ENCODE results near the gene SMIM9.
A peak's percentile ranks its signal among the peaks of the same experiment; 100 is the strongest.
"Not testable (repeated sequence)": the region's sequence is repeated elsewhere in the genome, so short reads cannot be mapped to it uniquely, and the experiment has no call there.

Gene SMIM9

DNA sequence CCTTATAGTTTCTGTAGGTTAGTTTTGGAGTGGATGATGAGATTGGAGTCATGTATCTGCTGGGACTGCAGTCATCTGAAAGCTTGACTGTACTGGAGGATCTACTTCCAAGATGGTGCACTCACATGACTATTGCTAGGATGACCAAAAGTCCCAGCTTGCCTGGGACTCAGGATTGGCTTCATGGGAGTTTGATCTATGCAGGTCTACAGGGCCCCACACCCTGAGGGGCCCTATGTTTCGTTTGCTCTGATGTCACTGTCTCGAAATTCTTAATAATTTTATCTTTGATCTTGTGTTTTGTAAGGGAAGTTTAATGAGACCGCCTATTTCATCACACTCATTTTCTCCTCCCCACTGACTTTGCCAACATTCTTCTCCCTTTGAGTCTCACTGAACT lies at the start of gene SMIM9:
SMIM9 (minus strand) TSS at position 101 of the 400 bp plus-strand sequence. CDS start 3,806 bp downstream, outside the sequence.
- no peak for DNase-seq (ENCODE audit: low read depth)
- TF ChIP-seq, protein P1, sequence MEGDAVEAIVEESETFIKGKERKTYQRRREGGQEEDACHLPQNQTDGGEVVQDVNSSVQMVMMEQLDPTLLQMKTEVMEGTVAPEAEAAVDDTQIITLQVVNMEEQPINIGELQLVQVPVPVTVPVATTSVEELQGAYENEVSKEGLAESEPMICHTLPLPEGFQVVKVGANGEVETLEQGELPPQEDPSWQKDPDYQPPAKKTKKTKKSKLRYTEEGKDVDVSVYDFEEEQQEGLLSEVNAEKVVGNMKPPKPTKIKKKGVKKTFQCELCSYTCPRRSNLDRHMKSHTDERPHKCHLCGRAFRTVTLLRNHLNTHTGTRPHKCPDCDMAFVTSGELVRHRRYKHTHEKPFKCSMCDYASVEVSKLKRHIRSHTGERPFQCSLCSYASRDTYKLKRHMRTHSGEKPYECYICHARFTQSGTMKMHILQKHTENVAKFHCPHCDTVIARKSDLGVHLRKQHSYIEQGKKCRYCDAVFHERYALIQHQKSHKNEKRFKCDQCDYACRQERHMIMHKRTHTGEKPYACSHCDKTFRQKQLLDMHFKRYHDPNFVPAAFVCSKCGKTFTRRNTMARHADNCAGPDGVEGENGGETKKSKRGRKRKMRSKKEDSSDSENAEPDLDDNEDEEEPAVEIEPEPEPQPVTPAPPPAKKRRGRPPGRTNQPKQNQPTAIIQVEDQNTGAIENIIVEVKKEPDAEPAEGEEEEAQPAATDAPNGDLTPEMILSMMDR (IDR thresholded peaks at IDR 0.05; ENCODE audit: low read depth, low read length, missing control alignments) = no peak
- H3K4me3 ChIP-seq (ENCODE audit: low read depth, low read length) = no peak within 1 kb of the TSS
- in situ Hi-C loops (cut with HindIII; ENCODE audit: low sequenced_read_pairs) = no loop called here

DNA sequence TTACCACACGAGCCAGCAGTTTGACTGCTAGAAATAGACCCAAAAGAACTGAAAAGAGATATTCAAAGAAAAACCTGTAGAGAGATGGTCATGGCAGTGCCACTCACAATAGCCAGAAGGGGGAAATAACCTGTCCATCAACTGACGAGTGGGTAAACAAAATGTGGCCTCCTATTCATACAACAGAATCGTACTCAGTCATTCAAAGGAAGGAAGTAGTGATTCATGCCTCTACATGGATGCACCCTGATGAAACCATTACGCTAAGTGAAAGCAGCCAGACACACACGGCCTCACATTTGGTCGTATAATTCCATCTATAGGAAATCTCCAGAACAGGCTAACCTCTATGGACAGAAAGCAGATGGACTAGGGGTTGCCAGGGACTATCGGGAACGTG lies 49.6 kb upstream of the SMIM9 start:
- H3K4me3 ChIP-seq (ENCODE audit: low read depth, low read length); in situ Hi-C loops (cut with HindIII; ENCODE audit: low sequenced_read_pairs); DNase-seq (ENCODE audit: low read depth): not testable (repeated sequence)

DNA sequence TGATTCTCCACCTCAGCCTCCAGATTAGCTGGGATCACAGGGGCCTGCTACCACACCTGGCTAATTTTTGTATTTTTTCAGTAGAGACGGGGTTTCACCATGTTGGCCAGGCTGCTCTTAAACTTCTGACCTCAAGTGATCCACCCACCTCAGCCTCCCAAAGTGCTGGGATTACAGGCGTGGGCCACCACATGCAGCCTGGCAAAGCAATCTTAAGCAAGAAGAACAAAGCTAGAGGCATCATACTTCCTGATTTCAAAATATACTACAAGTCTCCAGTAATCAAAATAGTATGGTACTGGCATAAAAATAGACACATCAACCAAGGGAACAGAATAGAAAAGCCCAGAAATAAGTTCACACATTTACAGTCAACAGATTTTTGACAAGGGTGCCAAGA lies 38.9 kb upstream of the SMIM9 start:
- DNase-seq (ENCODE audit: low read depth) = no peak
- no peak overlapping the region for H3K4me3 ChIP-seq (ENCODE audit: low read depth, low read length)
- TF ChIP-seq, protein P1 (IDR thresholded peaks at IDR 0.05; ENCODE audit: low read depth, low read length, missing control alignments) = no peak
- in situ Hi-C loops (cut with HindIII; ENCODE audit: low sequenced_read_pairs) = no loop called here

DNA sequence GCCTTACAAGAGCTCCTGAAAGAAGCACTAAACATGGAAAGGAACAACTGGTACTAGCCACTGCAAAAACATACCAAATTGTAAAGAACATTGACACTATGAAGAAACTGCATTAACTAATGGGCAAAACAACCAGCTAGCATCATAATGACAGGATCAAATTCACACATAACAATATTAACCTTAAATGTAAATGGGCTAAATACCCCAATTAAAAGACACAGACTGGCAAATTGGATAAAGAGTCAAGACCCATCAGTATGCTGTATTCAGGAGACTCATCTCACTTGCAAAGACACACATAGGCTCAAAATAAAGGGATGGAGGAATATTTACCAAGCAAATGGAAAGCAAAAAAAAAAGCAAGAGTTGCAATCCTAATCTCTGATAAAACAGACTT lies 34.1 kb upstream of the SMIM9 start:
- in situ Hi-C loops (cut with HindIII; ENCODE audit: low sequenced_read_pairs); H3K4me3 ChIP-seq (ENCODE audit: low read depth, low read length); DNase-seq (ENCODE audit: low read depth): not testable (repeated sequence)

DNA sequence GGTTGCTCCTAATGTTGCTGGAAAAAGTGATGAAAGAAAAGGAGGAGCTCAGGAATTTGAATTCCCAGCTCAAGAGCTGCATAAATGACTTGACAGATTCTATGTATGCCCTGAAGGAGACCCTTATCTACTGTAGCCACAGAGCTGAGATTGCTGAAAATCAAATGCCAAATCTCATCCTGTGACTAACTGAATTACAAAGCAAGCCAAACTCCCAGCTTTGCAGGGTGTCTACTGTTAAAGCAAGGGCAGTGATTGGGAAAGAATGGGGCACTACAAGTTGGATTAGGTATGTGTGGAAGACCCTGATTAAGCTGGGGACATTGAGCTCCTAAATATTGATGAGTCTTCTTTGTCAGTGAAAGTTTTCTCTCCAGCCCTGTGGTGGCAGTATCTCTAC lies 20.8 kb upstream of the SMIM9 start:
- no peak for DNase-seq (ENCODE audit: low read depth)
- H3K4me3 ChIP-seq (ENCODE audit: low read depth, low read length) = no peak overlapping the region
- in situ Hi-C loops (cut with HindIII; ENCODE audit: low sequenced_read_pairs) = no loop called here
- TF ChIP-seq, protein P1 (IDR thresholded peaks at IDR 0.05; ENCODE audit: low read depth, low read length, missing control alignments) = no peak

DNA sequence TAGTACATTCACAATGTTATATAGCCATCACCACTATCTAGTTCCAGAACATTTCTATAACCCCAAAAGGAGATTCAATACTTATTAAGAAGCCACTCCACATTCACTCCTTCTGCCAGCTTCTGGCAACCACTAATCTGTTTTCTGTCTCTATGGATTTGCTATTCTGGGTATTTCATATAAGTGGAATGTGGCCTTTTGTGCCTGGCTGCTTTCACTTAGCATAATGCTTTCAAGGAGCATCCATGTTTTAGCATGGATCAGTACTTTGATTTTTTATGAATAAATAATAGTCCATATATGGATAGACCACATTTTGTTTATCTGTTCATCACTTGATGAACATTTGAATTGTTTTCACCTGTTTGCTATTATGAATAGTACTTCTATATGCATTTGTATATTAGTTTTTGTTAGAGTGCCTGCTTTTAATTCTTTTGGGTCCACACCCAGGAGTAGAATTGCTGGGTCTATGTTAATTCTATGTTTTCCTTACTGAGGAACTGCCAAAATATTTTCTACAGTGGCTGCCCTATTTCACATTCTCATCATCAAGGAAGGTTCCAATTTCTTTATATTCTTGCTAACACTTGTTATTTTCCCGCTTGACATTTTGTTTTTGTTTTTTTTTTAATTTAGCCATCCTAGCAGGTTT lies 16.6 kb upstream of the SMIM9 start:
- in situ Hi-C loops (cut with HindIII; ENCODE audit: low sequenced_read_pairs) = no loop called here
- DNase-seq (ENCODE audit: low read depth) = no peak
- TF ChIP-seq, protein P1 (IDR thresholded peaks at IDR 0.05; ENCODE audit: low read depth, low read length, missing control alignments) = no peak
- H3K4me3 ChIP-seq (ENCODE audit: low read depth, low read length) = no peak overlapping the region

DNA sequence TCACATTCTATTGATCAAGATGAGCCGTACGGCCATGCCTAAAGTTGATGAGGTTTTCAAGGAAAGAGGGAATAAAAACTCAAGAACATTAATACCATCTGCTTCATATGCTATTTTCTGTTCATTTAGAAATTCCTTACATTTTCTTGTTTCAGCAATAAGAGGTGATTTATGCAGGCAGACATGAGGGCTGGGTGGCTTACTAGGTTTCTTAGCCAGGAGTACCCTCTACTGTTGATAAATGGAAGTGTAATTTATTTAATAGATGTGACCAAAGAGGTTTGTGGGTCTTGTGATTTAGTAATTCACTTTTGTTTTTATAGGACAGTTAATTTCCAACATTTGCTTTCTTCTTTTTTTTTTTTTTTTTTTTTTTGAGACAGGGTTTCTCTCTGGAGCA lies 6.4 kb upstream of the SMIM9 start:
- peak; percentile 31 for DNase-seq (ENCODE audit: low read depth)
- in situ Hi-C loops (cut with HindIII; ENCODE audit: low sequenced_read_pairs) = no loop called here
- no peak overlapping the region for H3K4me3 ChIP-seq (ENCODE audit: low read depth, low read length)
- TF ChIP-seq, protein P1 (IDR thresholded peaks at IDR 0.05; ENCODE audit: low read depth, low read length, missing control alignments) = peak; percentile 32

DNA sequence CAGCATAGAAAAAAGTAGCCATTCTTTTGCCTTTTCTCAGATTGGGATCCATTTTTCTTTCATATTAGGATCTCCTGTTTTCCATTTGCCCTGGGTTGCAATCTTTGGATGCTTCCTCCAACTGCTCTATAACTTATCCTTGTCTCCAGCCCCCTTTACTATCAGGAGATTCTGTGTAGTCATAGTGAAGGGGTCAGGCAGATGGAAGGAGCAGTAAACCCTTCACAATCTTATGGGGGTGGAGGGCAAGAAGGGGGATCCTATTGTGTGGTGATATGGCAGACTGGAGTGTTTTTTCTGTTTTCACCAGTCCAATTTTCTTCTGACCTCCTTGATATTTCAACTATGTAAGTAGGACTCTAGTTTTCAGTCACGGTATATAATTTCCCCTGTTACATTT lies 1.7 kb upstream of the SMIM9 start:
- in situ Hi-C loops (cut with HindIII; ENCODE audit: low sequenced_read_pairs) = no loop called here
- no peak for DNase-seq (ENCODE audit: low read depth)
- TF ChIP-seq, protein P1 (IDR thresholded peaks at IDR 0.05; ENCODE audit: low read depth, low read length, missing control alignments) = no peak
- no peak overlapping the region for H3K4me3 ChIP-seq (ENCODE audit: low read depth, low read length)

Data from astrocyte of the cerebellum (primary cell).